Trophoblast cell (in vitro differentiated cells and primary cell): ENCODE data around the gene BCAP31.
"Not testable (repeated sequence)": the region's sequence is repeated elsewhere in the genome, so short reads cannot be mapped to it uniquely, and the experiment has no call there.

Experiments used
- DNase-seq, 2 donors: peaks; one replicate each; pipeline ENCODE4 v3.0.0-alpha.2; 2016
- H2AFZ ChIP-seq: 2 replicates; pipeline ENCODE4 v1.6.1; 2013; ENCODE audit warnings: low read length, moderate library complexity, mild to moderate bottlenecking; ENCODE audit not compliant: insufficient read depth, poor library complexity
- H2AK5ac ChIP-seq: 2 replicates; pipeline ENCODE4 v1.6.1; 2013; ENCODE audit warnings: mild to moderate bottlenecking, low read length
- H2BK120ac ChIP-seq: 2 replicates; pipeline ENCODE4 v1.6.1; 2013; ENCODE audit warnings: low read length, mild to moderate bottlenecking, moderate library complexity; ENCODE audit not compliant: insufficient read depth, poor library complexity
- H2BK12ac ChIP-seq: 2 replicates; pipeline ENCODE4 v1.6.1; 2013; ENCODE audit warnings: mild to moderate bottlenecking, low read length, moderate library complexity
- H2BK5ac ChIP-seq: 2 replicates; pipeline ENCODE4 v1.6.1; 2013; ENCODE audit warnings: low read length, low read depth, moderate library complexity, mild to moderate bottlenecking; ENCODE audit not compliant: poor library complexity
- H3K14ac ChIP-seq: 2 replicates; pipeline ENCODE4 v1.6.1; 2013; ENCODE audit warnings: mild to moderate bottlenecking, low read length
- H3K18ac ChIP-seq: 2 replicates; pipeline ENCODE4 v1.6.1; 2013; ENCODE audit warnings: mild to moderate bottlenecking, low read length
- H3K23ac ChIP-seq: 2 replicates; pipeline ENCODE4 v1.6.1; 2013; ENCODE audit warnings: low read length
- H3K27ac ChIP-seq: 2 replicates; pipeline ENCODE4 v1.5.1; 2013; ENCODE audit warnings: low read depth, mild to moderate bottlenecking, inconsistent platforms, low read length, moderate library complexity
- H3K27me3 ChIP-seq: 2 replicates; pipeline ENCODE4 v1.6.1; 2013; ENCODE audit warnings: inconsistent platforms, mild to moderate bottlenecking, low read length, moderate library complexity; ENCODE audit not compliant: insufficient read depth
- H3K36me3 ChIP-seq, 2 experiments: 1 replicate in 1 of 2; 2 replicates in 1 of 2; pipeline ENCODE4 v1.6.1; 2013; ENCODE audit warnings: low read length in 2 of 2, mild to moderate bottlenecking in 2 of 2, moderate library complexity in 1 of 2; ENCODE audit not compliant: insufficient read depth in 2 of 2, control insufficient read depth in 1 of 2
- H3K4ac ChIP-seq: 2 replicates; pipeline ENCODE4 v1.6.1; 2013; ENCODE audit warnings: low read depth, mild to moderate bottlenecking, low read length, moderate library complexity
- H3K4me1 ChIP-seq, 2 experiments: 1 replicate in 1 of 2; 2 replicates in 1 of 2; pipeline ENCODE4 v1.6.1; 2013; ENCODE audit warnings: low read length in 2 of 2, mild to moderate bottlenecking in 2 of 2, moderate library complexity in 1 of 2; ENCODE audit not compliant: insufficient read depth in 2 of 2, control insufficient read depth in 1 of 2
- H3K4me2 ChIP-seq: 2 replicates; pipeline ENCODE4 v1.6.1; 2013; ENCODE audit warnings: inconsistent platforms, mild to moderate bottlenecking, low read length, moderate library complexity
- H3K4me3 ChIP-seq: 2 replicates; pipeline ENCODE4 v1.5.1; 2013; ENCODE audit warnings: mild to moderate bottlenecking, low read depth, low read length, inconsistent platforms
- H3K79me1 ChIP-seq: one replicate; pipeline ENCODE4 v1.6.1; 2013; ENCODE audit warnings: low read length
- H3K79me2 ChIP-seq: 2 replicates; pipeline ENCODE4 v1.6.1; 2013; ENCODE audit warnings: low read length, mild to moderate bottlenecking; ENCODE audit not compliant: control insufficient read depth, insufficient read depth, poor library complexity
- H3K9ac ChIP-seq: 2 replicates; pipeline ENCODE4 v1.6.1; 2013; ENCODE audit warnings: mild to moderate bottlenecking, low read length
- H3K9me3 ChIP-seq: 2 replicates; pipeline ENCODE4 v1.6.1; 2013; ENCODE audit warnings: low read depth, mild to moderate bottlenecking, control low read depth, inconsistent platforms, low read length; ENCODE audit not compliant: insufficient read depth
- H4K12ac ChIP-seq: 2 replicates; pipeline ENCODE4 v1.6.1; 2013; ENCODE audit warnings: low read depth, mild to moderate bottlenecking, low read length, moderate library complexity
- H4K8ac ChIP-seq: 2 replicates; pipeline ENCODE4 v1.6.1; 2013; ENCODE audit warnings: low read depth, mild to moderate bottlenecking, low read length, moderate library complexity
- H4K91ac ChIP-seq: one replicate; pipeline ENCODE4 v1.6.1; 2013; ENCODE audit warnings: low read depth, mild to moderate bottlenecking, low read length, moderate library complexity
- WGBS: extraction: QIAGEN DNeasy Blood & Tissue Kit; methylation state at CpG from one replicate; pipeline ENCODE4 v1.1.7; 2013; ENCODE audit warnings: missing lambda C conversion rate; ENCODE audit not compliant: insufficient read length, insufficient coverage; ENCODE audit errors: extremely low coverage; 5-methylcytosine and 5-hydroxymethylcytosine counted together

The BCAP31 gene

GRCh38 chrX:153685156-153685536, 39.0 kb downstream of the BCAP31 start:
- DNase-seq: no peak
- H3K4me3 ChIP-seq: no peak overlapping the region
- H3K79me1 ChIP-seq: peaks cover 3% of the 10 kb centered on the region
- H2BK12ac ChIP-seq: no peak overlapping the region
- no peak overlapping the region for H3K14ac ChIP-seq
- H2AFZ ChIP-seq: no peak overlapping the region
- no peak overlapping the region for H3K4ac ChIP-seq
- no peak overlapping the region for H4K12ac ChIP-seq
- no peaks in the 10 kb centered on the region for H3K27me3 ChIP-seq
- H3K79me2 ChIP-seq: no peaks in the 10 kb centered on the region
- no peak overlapping the region for H3K23ac ChIP-seq
- no peak overlapping the region for H2BK5ac ChIP-seq
- H3K27ac ChIP-seq: no peak overlapping the region
- no CpG with 5 or more reads among the region's 21 CpGs for WGBS
- H2AK5ac ChIP-seq: no peak overlapping the region
- no peak overlapping the region for H3K18ac ChIP-seq
- H3K4me2 ChIP-seq: peak overlapping the region; percentile 36
- no peak overlapping the region for H3K9ac ChIP-seq
- H4K8ac ChIP-seq: peak overlapping the region; percentile 4
- H2BK120ac ChIP-seq: no peak overlapping the region
- H3K36me3 ChIP-seq: no peaks in the 10 kb centered on the region
- H4K91ac ChIP-seq: no peak overlapping the region
- peaks cover 12 to 17% of the 10 kb centered on the region in 2 experiments for H3K4me1 ChIP-seq
- peaks cover 2% of the 10 kb centered on the region for H3K9me3 ChIP-seq

- no peak overlapping the region for H3K27ac ChIP-seq
- H3K9ac ChIP-seq: no peak overlapping the region
- H3K79me1 ChIP-seq: peaks cover 3% of the 10 kb centered on the region
- H3K9me3 ChIP-seq: no peaks in the 10 kb centered on the region
- H3K36me3 ChIP-seq: no peaks in the 10 kb centered on the region
- no CpG with 5 or more reads among the region's 21 CpGs for WGBS
- DNase-seq: no peak
- H2AK5ac ChIP-seq: no peak overlapping the region
- H2BK5ac ChIP-seq: no peak overlapping the region
- peak overlapping the region; percentile 4 for H4K8ac ChIP-seq
- no peak overlapping the region for H3K23ac ChIP-seq
- no peak overlapping the region for H3K14ac ChIP-seq
- H3K18ac ChIP-seq: no peak overlapping the region
- no peak overlapping the region for H2AFZ ChIP-seq
- H2BK12ac ChIP-seq: no peak overlapping the region
- no peak overlapping the region for H4K12ac ChIP-seq
- no peak overlapping the region for H2BK120ac ChIP-seq
- no peaks in the 10 kb centered on the region for H3K79me2 ChIP-seq
- H4K91ac ChIP-seq: no peak overlapping the region
- no peak overlapping the region for H3K4ac ChIP-seq
- no peaks in the 10 kb centered on the region for H3K27me3 ChIP-seq
- H3K4me1 ChIP-seq: peaks cover 12 to 17% of the 10 kb centered on the region in 2 experiments
- H3K4me2 ChIP-seq: no peak overlapping the region
- no peak overlapping the region for H3K4me3 ChIP-seq
These were observed 39.6 kb downstream of the BCAP31 start for GRCh38 chrX:153684467-153685155.

- not testable (repeated sequence) for H3K27me3 ChIP-seq, H4K8ac ChIP-seq, H3K23ac ChIP-seq, H3K79me2 ChIP-seq, H3K4ac ChIP-seq, H3K9me3 ChIP-seq, H3K4me2 ChIP-seq, H2BK120ac ChIP-seq, DNase-seq, H2BK5ac ChIP-seq, H3K36me3 ChIP-seq, H2AFZ ChIP-seq, H3K27ac ChIP-seq, H2AK5ac ChIP-seq, H3K9ac ChIP-seq, H3K18ac ChIP-seq, H3K79me1 ChIP-seq, H4K91ac ChIP-seq, H3K4me3 ChIP-seq, H3K14ac ChIP-seq, H4K12ac ChIP-seq, H2BK12ac ChIP-seq
- WGBS: no CpG with 5 or more reads among the region's 8 CpGs
- peaks cover 12 to 17% of the 10 kb centered on the region in 2 experiments for H3K4me1 ChIP-seq
These were observed 40.7 kb downstream of the BCAP31 start for GRCh38 chrX:153683486-153683885.

- no peak overlapping the region for H4K91ac ChIP-seq
- no peaks in the 10 kb centered on the region for H3K9me3 ChIP-seq
- no peak overlapping the region for H3K4me3 ChIP-seq
- no peak overlapping the region for H4K12ac ChIP-seq
- H3K4me2 ChIP-seq: no peak overlapping the region
- H3K18ac ChIP-seq: no peak overlapping the region
- H4K8ac ChIP-seq: no peak overlapping the region
- no peaks in the 10 kb centered on the region for H3K27me3 ChIP-seq
- no peak overlapping the region for H3K23ac ChIP-seq
- no peak overlapping the region for H3K27ac ChIP-seq
- WGBS: no CpG with 5 or more reads among the region's 12 CpGs
- no peaks in the 10 kb centered on the region for H3K36me3 ChIP-seq
- H3K79me2 ChIP-seq: no peaks in the 10 kb centered on the region
- no peak overlapping the region for H2BK5ac ChIP-seq
- no peak overlapping the region for H3K9ac ChIP-seq
- no peak overlapping the region for H2BK120ac ChIP-seq
- DNase-seq: no peak
- H3K79me1 ChIP-seq: no peaks in the 10 kb centered on the region
- H3K4me1 ChIP-seq: peaks cover 6 to 7% of the 10 kb centered on the region in 2 experiments
- no peak overlapping the region for H3K14ac ChIP-seq
- H2AFZ ChIP-seq: no peak overlapping the region
- no peak overlapping the region for H2AK5ac ChIP-seq
- no peak overlapping the region for H3K4ac ChIP-seq
- no peak overlapping the region for H2BK12ac ChIP-seq
These were observed 43.0 kb downstream of the BCAP31 start for GRCh38 chrX:153681175-153681574.
